Activated T-cell treated with anti-CD3 and anti-CD28 coated beads, Interleukin-2, amount 50 U/mL, for 1 hour (primary cell): ENCODE measurements around the gene ZDHHC17.
"Not testable (repeated sequence)": the region's sequence is repeated elsewhere in the genome, so short reads cannot be mapped to it uniquely, and the experiment has no call there.

Experiments used
- DNase-seq: peaks from one replicate; pipeline ENCODE4 v3.0.0-alpha.2; 2020

The ZDHHC17 gene

GRCh38 chr12:76777765-76778216 lies 13.9 kb downstream of the ZDHHC17 start:
- DNase-seq = no peak

GRCh38 chr12:76778364-76778763 lies 14.4 kb downstream of the ZDHHC17 start:
- no peak for DNase-seq

- not testable (repeated sequence) for DNase-seq
Observed at GRCh38 chr12:76779310-76779709, 15.4 kb downstream of the ZDHHC17 start.

GRCh38 chr12:76781321-76781720 lies 17.4 kb downstream of the ZDHHC17 start:
- no peak for DNase-seq

- no peak for DNase-seq
Observed at GRCh38 chr12:76782526-76782925, 18.6 kb downstream of the ZDHHC17 start.

- DNase-seq = no peak
Observed at GRCh38 chr12:76784600-76785051, 20.7 kb downstream of the ZDHHC17 start.

- DNase-seq = no peak
Observed at GRCh38 chr12:76785407-76785806, 21.5 kb downstream of the ZDHHC17 start.

- DNase-seq = no peak
Observed at GRCh38 chr12:76786986-76787385, 23.1 kb downstream of the ZDHHC17 start.

GRCh38 chr12:76787689-76788088 lies 23.8 kb downstream of the ZDHHC17 start:
- DNase-seq = no peak

- DNase-seq = no peak
Observed at GRCh38 chr12:76789335-76790050, 25.6 kb downstream of the ZDHHC17 start.

- no peak for DNase-seq
Observed at GRCh38 chr12:76790564-76791552, 26.9 kb downstream of the ZDHHC17 start.

- DNase-seq = no peak
Observed at GRCh38 chr12:76792828-76793227, 28.9 kb downstream of the ZDHHC17 start.

- no peak for DNase-seq
Observed at GRCh38 chr12:76798864-76799263, 34.9 kb downstream of the ZDHHC17 start.

- DNase-seq = no peak
Observed at GRCh38 chr12:76799362-76799761, 35.4 kb downstream of the ZDHHC17 start.

GRCh38 chr12:76802060-76802459 lies 38.1 kb downstream of the ZDHHC17 start:
- DNase-seq = no peak

GRCh38 chr12:76804435-76804976 lies 40.6 kb downstream of the ZDHHC17 start:
- DNase-seq = no peak

GRCh38 chr12:76810671-76811419 lies 46.9 kb downstream of the ZDHHC17 start:
- DNase-seq = no peak

- no peak for DNase-seq
Observed at GRCh38 chr12:76811976-76812375, 48.1 kb downstream of the ZDHHC17 start.

GRCh38 chr12:76813265-76813664 lies 49.4 kb downstream of the ZDHHC17 start:
- no peak for DNase-seq

- no peak for DNase-seq
Observed at GRCh38 chr12:76813972-76814371, 50.1 kb downstream of the ZDHHC17 start.

- no peak for DNase-seq
Observed at GRCh38 chr12:76820888-76821482, 57.1 kb downstream of the ZDHHC17 start.

GRCh38 chr12:76830436-76830835 lies 66.5 kb downstream of the ZDHHC17 start:
- no peak for DNase-seq
